ENCODE measurements around the gene PEX10. TPM values are rescaled to one million over a fixed set of nuclear protein-coding genes. Genes with fewer than 3 reads are reported as not detected.
"Not testable (repeated sequence)": the region's sequence is repeated elsewhere in the genome, so short reads cannot be mapped to it uniquely, and the experiment has no call there.

PEX10 gene
- polyA plus RNA-seq, 3 donors, result 17.6 to 21.4 (median 19.2) TPM

- no peak for DNase-seq (ENCODE audit: low read depth in 3 of 3, low spot score in 2 of 3)
These were observed 31.8 kb upstream of the PEX10 start for GRCh38 chr1:2444138-2444591.

GRCh38 chr1:2443277-2444137, 31.1 kb upstream of the PEX10 start:
- DNase-seq (ENCODE audit: low read depth in 3 of 3, low spot score in 2 of 3), result no peak

GRCh38 chr1:2442661-2443060, 30.3 kb upstream of the PEX10 start:
- no peak for DNase-seq (ENCODE audit: low read depth in 3 of 3, low spot score in 2 of 3)

- no peak for DNase-seq (ENCODE audit: low read depth in 3 of 3, low spot score in 2 of 3)
These were observed 29.4 kb upstream of the PEX10 start for GRCh38 chr1:2441746-2442145.

- DNase-seq (ENCODE audit: low read depth in 3 of 3, low spot score in 2 of 3), result not testable (repeated sequence)
These were observed 28.0 kb upstream of the PEX10 start for GRCh38 chr1:2440346-2440745.

GRCh38 chr1:2439369-2439768, 27.0 kb upstream of the PEX10 start:
- no peak for DNase-seq (ENCODE audit: low read depth in 3 of 3, low spot score in 2 of 3)

GRCh38 chr1:2438641-2439040, 26.3 kb upstream of the PEX10 start:
- no peak for DNase-seq (ENCODE audit: low read depth in 3 of 3, low spot score in 2 of 3)

GRCh38 chr1:2438038-2438437, 25.7 kb upstream of the PEX10 start:
- DNase-seq (ENCODE audit: low read depth in 3 of 3, low spot score in 2 of 3), result no peak

GRCh38 chr1:2437617-2438016, 25.3 kb upstream of the PEX10 start:
- no peak for DNase-seq (ENCODE audit: low read depth in 3 of 3, low spot score in 2 of 3)

GRCh38 chr1:2436876-2437275, 24.5 kb upstream of the PEX10 start:
- DNase-seq (ENCODE audit: low read depth in 3 of 3, low spot score in 2 of 3), result no peak

GRCh38 chr1:2435746-2436355, 23.5 kb upstream of the PEX10 start:
- DNase-seq (ENCODE audit: low read depth in 3 of 3, low spot score in 2 of 3), result no peak

GRCh38 chr1:2435091-2435490, 22.7 kb upstream of the PEX10 start:
- DNase-seq (ENCODE audit: low read depth in 3 of 3, low spot score in 2 of 3), result no peak

GRCh38 chr1:2433936-2434655, 21.7 kb upstream of the PEX10 start:
- DNase-seq (ENCODE audit: low read depth in 3 of 3, low spot score in 2 of 3), result no peak

- no peak for DNase-seq (ENCODE audit: low read depth in 3 of 3, low spot score in 2 of 3)
These were observed 20.8 kb upstream of the PEX10 start for GRCh38 chr1:2433196-2433595.

- no peak for DNase-seq (ENCODE audit: low read depth in 3 of 3, low spot score in 2 of 3)
These were observed 20.1 kb upstream of the PEX10 start for GRCh38 chr1:2432441-2432844.

- DNase-seq (ENCODE audit: low read depth in 3 of 3, low spot score in 2 of 3), result no peak
These were observed 19.2 kb upstream of the PEX10 start for GRCh38 chr1:2431518-2431917.

- no peak for DNase-seq (ENCODE audit: low read depth in 3 of 3, low spot score in 2 of 3)
These were observed 18.7 kb upstream of the PEX10 start for GRCh38 chr1:2431103-2431502.

- no peak for DNase-seq (ENCODE audit: low read depth in 3 of 3, low spot score in 2 of 3)
These were observed 18.2 kb upstream of the PEX10 start for GRCh38 chr1:2430592-2430973.

GRCh38 chr1:2429780-2430591, 17.6 kb upstream of the PEX10 start:
- DNase-seq (ENCODE audit: low read depth in 3 of 3, low spot score in 2 of 3), result no peak

- no peak for DNase-seq (ENCODE audit: low read depth in 3 of 3, low spot score in 2 of 3)
These were observed 16.1 kb upstream of the PEX10 start for GRCh38 chr1:2428490-2428889.

GRCh38 chr1:2427976-2428375, 15.6 kb upstream of the PEX10 start:
- DNase-seq (ENCODE audit: low read depth in 3 of 3, low spot score in 2 of 3), result no peak

Data from right renal cortex interstitium (tissue), 3 donors.